H1 (cell line): Measurements from ENCODE around the gene CHCHD6. TPM values are rescaled to one million over a fixed set of nuclear protein-coding genes. Genes with fewer than 3 reads are reported as not detected.

Experiments
- CBX8 ChIP-seq: fragments of 300-800, 300-1000 bp; sonication (generic); IDR thresholded peaks from 2 replicates; pipeline ENCODE4 v1.7.1; 2016; ENCODE audit warnings: low read depth, low read length, borderline replicate concordance
- PHF8 ChIP-seq: fragments of 200-600 bp; sonication (generic); conservative IDR thresholded peaks from 2 replicates; pipeline ENCODE4 v1.7.1; 2012; ENCODE audit warnings: low read depth, mild to moderate bottlenecking, inconsistent platforms, low read length, moderate library complexity
- RBBP5 ChIP-seq: IDR thresholded peaks from 2 replicates; pipeline ENCODE4 v1.7.1; 2012; ENCODE audit warnings: low read depth, mild to moderate bottlenecking, inconsistent platforms, low read length, moderate library complexity, borderline replicate concordance
- SIRT6 ChIP-seq: IDR thresholded peaks from one replicate; pipeline ENCODE4 v1.7.1; 2012; ENCODE audit warnings: low read length, inconsistent platforms
- TEAD4 ChIP-seq: IDR thresholded peaks from 2 replicates; pipeline ENCODE4 v1.6.1; 2012; ENCODE audit warnings: low read depth, low read length, inconsistent platforms, mixed read lengths
- polyA plus RNA-seq, 7 experiments: library from polyadenylated mRNA; depleted of rRNA in 3 of 7; stranded (reverse) in 5 of 7; unstranded in 2 of 7; fragments of >200 nt in 5 of 7; fragments of 200-250 nt in 2 of 7; gene quantifications; 1 replicate in 5 of 7; 2 replicates in 1 of 7; 4 replicates in 1 of 7; pipeline versions ENCODE4 v1.2.1 to v1.2.3, GENCODE V29; 2011 to 2013; ENCODE audit warnings: missing spikeins in 2 of 7, mixed read lengths in 2 of 7
- total RNA-seq: library from RNA; stranded (reverse); fragmentation: NEBNext Ultra II Directional; extraction: Animal tissue kit (Norgen Biotek cat#: 25700); gene quantifications from 2 replicates; pipeline ENCODE4 v1.2.1, GENCODE V29; 2021
- TF ChIP-seq, protein P1 (sequence below): fragments of 300-600 bp; sonication (generic); IDR thresholded peaks from 2 replicates; pipeline ENCODE4 v1.7.1; 2012; ENCODE audit warnings: low read length, moderate library complexity, mild to moderate bottlenecking, inconsistent platforms; ENCODE audit not compliant: insufficient replicate concordance
- TF ChIP-seq, protein P2 (sequence below): IDR thresholded peaks from 2 replicates; pipeline ENCODE4 v1.6.1; 2012; ENCODE audit warnings: low read length, inconsistent platforms
- TF ChIP-seq, protein P3 (sequence below): IDR thresholded peaks from 2 replicates; pipeline ENCODE4 v1.6.1; 2012; ENCODE audit warnings: inconsistent platforms

CHCHD6 gene
- total and polyA plus RNA-seq, 2 of the 8 experiments (the other 6 are each of a cell fraction or from before 2014, with no cell fraction given) = 32.4 to 37.6 TPM

DNA sequence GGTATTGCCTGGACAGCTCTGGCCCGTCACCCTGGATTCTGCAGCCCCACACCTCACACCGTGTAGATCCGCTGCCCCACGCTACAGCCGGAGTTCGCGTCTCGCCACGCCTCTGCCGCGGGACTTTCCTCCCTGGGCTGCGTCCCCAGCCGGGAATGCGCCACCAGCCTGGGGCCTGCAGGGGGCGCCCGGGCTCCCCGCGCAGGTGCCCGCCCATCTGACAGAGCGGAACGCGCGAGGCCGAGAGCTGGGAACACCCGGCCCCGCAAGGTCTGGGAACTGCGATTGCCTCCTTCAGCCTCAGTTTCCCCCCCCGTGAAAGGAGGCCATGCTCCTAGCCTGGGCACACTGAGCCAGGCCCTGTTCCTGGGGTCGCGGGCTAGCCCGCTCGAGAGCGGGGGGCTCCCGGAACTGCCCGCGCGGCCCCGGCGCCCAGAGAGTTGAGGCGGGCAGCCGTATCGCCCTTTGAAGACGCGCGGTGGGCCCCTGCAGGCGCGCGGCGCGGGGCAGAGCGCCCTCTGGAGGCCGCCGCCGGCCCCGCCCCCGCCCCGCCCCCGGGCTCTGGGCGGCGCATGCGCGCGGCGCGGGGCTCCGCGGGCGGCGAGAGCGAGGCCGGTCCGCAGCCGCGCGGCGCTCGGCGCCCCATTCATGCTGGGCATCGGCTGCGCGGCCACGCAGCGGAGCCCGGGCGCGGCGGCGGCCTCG is 278.6 kb downstream of the CHCHD6 start, which contains the start of gene PLXNA1 (continued):
- TF ChIP-seq SIRT6 = no peak
- no peak for TF ChIP-seq RBBP5
- TF ChIP-seq CBX8 = no peak
- TF ChIP-seq, protein P1, sequence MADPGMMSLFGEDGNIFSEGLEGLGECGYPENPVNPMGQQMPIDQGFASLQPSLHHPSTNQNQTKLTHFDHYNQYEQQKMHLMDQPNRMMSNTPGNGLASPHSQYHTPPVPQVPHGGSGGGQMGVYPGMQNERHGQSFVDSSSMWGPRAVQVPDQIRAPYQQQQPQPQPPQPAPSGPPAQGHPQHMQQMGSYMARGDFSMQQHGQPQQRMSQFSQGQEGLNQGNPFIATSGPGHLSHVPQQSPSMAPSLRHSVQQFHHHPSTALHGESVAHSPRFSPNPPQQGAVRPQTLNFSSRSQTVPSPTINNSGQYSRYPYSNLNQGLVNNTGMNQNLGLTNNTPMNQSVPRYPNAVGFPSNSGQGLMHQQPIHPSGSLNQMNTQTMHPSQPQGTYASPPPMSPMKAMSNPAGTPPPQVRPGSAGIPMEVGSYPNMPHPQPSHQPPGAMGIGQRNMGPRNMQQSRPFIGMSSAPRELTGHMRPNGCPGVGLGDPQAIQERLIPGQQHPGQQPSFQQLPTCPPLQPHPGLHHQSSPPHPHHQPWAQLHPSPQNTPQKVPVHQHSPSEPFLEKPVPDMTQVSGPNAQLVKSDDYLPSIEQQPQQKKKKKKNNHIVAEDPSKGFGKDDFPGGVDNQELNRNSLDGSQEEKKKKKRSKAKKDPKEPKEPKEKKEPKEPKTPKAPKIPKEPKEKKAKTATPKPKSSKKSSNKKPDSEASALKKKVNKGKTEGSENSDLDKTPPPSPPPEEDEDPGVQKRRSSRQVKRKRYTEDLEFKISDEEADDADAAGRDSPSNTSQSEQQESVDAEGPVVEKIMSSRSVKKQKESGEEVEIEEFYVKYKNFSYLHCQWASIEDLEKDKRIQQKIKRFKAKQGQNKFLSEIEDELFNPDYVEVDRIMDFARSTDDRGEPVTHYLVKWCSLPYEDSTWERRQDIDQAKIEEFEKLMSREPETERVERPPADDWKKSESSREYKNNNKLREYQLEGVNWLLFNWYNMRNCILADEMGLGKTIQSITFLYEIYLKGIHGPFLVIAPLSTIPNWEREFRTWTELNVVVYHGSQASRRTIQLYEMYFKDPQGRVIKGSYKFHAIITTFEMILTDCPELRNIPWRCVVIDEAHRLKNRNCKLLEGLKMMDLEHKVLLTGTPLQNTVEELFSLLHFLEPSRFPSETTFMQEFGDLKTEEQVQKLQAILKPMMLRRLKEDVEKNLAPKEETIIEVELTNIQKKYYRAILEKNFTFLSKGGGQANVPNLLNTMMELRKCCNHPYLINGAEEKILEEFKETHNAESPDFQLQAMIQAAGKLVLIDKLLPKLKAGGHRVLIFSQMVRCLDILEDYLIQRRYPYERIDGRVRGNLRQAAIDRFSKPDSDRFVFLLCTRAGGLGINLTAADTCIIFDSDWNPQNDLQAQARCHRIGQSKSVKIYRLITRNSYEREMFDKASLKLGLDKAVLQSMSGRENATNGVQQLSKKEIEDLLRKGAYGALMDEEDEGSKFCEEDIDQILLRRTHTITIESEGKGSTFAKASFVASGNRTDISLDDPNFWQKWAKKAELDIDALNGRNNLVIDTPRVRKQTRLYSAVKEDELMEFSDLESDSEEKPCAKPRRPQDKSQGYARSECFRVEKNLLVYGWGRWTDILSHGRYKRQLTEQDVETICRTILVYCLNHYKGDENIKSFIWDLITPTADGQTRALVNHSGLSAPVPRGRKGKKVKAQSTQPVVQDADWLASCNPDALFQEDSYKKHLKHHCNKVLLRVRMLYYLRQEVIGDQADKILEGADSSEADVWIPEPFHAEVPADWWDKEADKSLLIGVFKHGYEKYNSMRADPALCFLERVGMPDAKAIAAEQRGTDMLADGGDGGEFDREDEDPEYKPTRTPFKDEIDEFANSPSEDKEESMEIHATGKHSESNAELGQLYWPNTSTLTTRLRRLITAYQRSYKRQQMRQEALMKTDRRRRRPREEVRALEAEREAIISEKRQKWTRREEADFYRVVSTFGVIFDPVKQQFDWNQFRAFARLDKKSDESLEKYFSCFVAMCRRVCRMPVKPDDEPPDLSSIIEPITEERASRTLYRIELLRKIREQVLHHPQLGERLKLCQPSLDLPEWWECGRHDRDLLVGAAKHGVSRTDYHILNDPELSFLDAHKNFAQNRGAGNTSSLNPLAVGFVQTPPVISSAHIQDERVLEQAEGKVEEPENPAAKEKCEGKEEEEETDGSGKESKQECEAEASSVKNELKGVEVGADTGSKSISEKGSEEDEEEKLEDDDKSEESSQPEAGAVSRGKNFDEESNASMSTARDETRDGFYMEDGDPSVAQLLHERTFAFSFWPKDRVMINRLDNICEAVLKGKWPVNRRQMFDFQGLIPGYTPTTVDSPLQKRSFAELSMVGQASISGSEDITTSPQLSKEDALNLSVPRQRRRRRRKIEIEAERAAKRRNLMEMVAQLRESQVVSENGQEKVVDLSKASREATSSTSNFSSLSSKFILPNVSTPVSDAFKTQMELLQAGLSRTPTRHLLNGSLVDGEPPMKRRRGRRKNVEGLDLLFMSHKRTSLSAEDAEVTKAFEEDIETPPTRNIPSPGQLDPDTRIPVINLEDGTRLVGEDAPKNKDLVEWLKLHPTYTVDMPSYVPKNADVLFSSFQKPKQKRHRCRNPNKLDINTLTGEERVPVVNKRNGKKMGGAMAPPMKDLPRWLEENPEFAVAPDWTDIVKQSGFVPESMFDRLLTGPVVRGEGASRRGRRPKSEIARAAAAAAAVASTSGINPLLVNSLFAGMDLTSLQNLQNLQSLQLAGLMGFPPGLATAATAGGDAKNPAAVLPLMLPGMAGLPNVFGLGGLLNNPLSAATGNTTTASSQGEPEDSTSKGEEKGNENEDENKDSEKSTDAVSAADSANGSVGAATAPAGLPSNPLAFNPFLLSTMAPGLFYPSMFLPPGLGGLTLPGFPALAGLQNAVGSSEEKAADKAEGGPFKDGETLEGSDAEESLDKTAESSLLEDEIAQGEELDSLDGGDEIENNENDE = no peak
- TF ChIP-seq, protein P2, sequence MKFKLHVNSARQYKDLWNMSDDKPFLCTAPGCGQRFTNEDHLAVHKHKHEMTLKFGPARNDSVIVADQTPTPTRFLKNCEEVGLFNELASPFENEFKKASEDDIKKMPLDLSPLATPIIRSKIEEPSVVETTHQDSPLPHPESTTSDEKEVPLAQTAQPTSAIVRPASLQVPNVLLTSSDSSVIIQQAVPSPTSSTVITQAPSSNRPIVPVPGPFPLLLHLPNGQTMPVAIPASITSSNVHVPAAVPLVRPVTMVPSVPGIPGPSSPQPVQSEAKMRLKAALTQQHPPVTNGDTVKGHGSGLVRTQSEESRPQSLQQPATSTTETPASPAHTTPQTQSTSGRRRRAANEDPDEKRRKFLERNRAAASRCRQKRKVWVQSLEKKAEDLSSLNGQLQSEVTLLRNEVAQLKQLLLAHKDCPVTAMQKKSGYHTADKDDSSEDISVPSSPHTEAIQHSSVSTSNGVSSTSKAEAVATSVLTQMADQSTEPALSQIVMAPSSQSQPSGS = no peak
- peak; percentile 32; the same call in 1 of the 2 replicates for TF ChIP-seq PHF8
- TF ChIP-seq, protein P3, sequence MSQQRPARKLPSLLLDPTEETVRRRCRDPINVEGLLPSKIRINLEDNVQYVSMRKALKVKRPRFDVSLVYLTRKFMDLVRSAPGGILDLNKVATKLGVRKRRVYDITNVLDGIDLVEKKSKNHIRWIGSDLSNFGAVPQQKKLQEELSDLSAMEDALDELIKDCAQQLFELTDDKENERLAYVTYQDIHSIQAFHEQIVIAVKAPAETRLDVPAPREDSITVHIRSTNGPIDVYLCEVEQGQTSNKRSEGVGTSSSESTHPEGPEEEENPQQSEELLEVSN = peak; percentile 95
- peak; percentile 77; the same call in 1 of the 2 replicates for TF ChIP-seq TEAD4
